Neural progenitor cell (in vitro differentiated cells): Measurements from ENCODE around the gene CXCL5. TPM values are rescaled to one million over a fixed set of nuclear protein-coding genes. Genes with fewer than 3 reads are reported as not detected.
A peak's percentile ranks its signal among the peaks of the same experiment; 100 is the strongest.
"Not testable (repeated sequence)": the region's sequence is repeated elsewhere in the genome, so short reads cannot be mapped to it uniquely, and the experiment has no call there.

Experiments used
- DNase-seq: peaks from one replicate; pipeline ENCODE4 v3.0.0-alpha.2; 2016; ENCODE audit warnings: low spot score
- H2AFZ ChIP-seq: fragments of 200-600 bp; sonication (generic); replicated peaks from 2 replicates; pipeline ENCODE4 v1.6.1; 2016; ENCODE audit warnings: antibody characterized with exemption
- H3F3A ChIP-seq: fragments of 200-600 bp; sonication (generic); 2 replicates; pipeline ENCODE4 v1.6.1; 2016; ENCODE audit warnings: antibody characterized with exemption, low read depth
- H3K27ac ChIP-seq: fragments of 200-600 bp; sonication (generic); 2 replicates; pipeline ENCODE4 v1.5.1; 2016; ENCODE audit warnings: mild to moderate bottlenecking
- H3K27me3 ChIP-seq: fragments of 200-600 bp; sonication (generic); 2 replicates; pipeline ENCODE4 v1.6.1; 2016; ENCODE audit warnings: mild to moderate bottlenecking, moderate library complexity
- H3K36me3 ChIP-seq: fragments of 200-600 bp; sonication (generic); 2 replicates; pipeline ENCODE4 v1.5.1; 2016
- H3K4me1 ChIP-seq: fragments of 200-600 bp; sonication (generic); 2 replicates; pipeline ENCODE4 v1.6.1; 2016; ENCODE audit warnings: mixed run types
- H3K4me2 ChIP-seq: fragments of 200-600 bp; sonication (generic); 2 replicates; pipeline ENCODE4 v1.6.1; 2016
- H3K4me3 ChIP-seq: fragments of 200-600 bp; sonication (generic); 2 replicates; pipeline ENCODE4 v1.5.1; 2016
- H3K79me2 ChIP-seq: fragments of 200-600 bp; sonication (generic); 2 replicates; pipeline ENCODE4 v1.6.1; 2016; ENCODE audit warnings: low read depth
- H3K9ac ChIP-seq: fragments of 200-600 bp; sonication (generic); 2 replicates; pipeline ENCODE4 v1.6.1; 2016
- H3K9me3 ChIP-seq: fragments of 200-600 bp; sonication (generic); 2 replicates; pipeline ENCODE4 v1.5.1; 2016; ENCODE audit warnings: low read depth
- H4K20me1 ChIP-seq: fragments of 200-600 bp; sonication (generic); 2 replicates; pipeline ENCODE4 v1.6.1; 2016; ENCODE audit warnings: low read depth
- H3K27ac Mint-ChIP-seq: 3 replicates; pipeline ENCODE4 v1.8.0; 2021; ENCODE audit warnings: mixed read lengths
- H3K27me3 Mint-ChIP-seq: 2 replicates; pipeline ENCODE4 v1.8.0; 2022; ENCODE audit warnings: low read depth, mild to moderate bottlenecking, inconsistent platforms, moderate library complexity, mixed read lengths; ENCODE audit not compliant: insufficient read depth
- H3K36me3 Mint-ChIP-seq: 3 replicates; pipeline ENCODE4 v1.8.0; 2021; ENCODE audit warnings: mixed read lengths
- H3K4me1 Mint-ChIP-seq: 3 replicates; pipeline ENCODE4 v1.8.0; 2021; ENCODE audit warnings: mixed read lengths
- H3K4me3 Mint-ChIP-seq: 3 replicates; pipeline ENCODE4 v1.8.0; 2021; ENCODE audit warnings: mild to moderate bottlenecking, moderate library complexity, mixed read lengths
- H3K9me3 Mint-ChIP-seq: 3 replicates; pipeline ENCODE4 v1.8.0; 2020; ENCODE audit warnings: mixed read lengths
- EZH2 ChIP-seq: fragments of 200-600 bp; sonication (generic); IDR thresholded peaks from 2 replicates; pipeline ENCODE4 v1.6.1; 2017; ENCODE audit warnings: antibody characterized with exemption, mild to moderate bottlenecking, moderate library complexity
- EZH2phosphoT487 ChIP-seq: fragments of 200-600 bp; sonication (generic); IDR thresholded peaks from 2 replicates; pipeline ENCODE4 v1.6.1; 2017; ENCODE audit warnings: antibody characterized with exemption
- total RNA-seq: library from RNA; depleted of rRNA; stranded (reverse); fragments of >200 nt; gene quantifications from 2 replicates; pipeline ENCODE4 v1.2.3, GENCODE V29; 2015; ENCODE audit warnings: low replicate concordance
- TF ChIP-seq, protein P1 (sequence below): fragments of 200-600 bp; sonication (generic); IDR thresholded peaks from 2 replicates; pipeline ENCODE4 v1.5.1; 2017; ENCODE audit warnings: antibody characterized with exemption, mild to moderate bottlenecking

The CXCL5 gene
- total RNA-seq, 1 donor from 2014 or later, result 0.15 TPM

DNA sequence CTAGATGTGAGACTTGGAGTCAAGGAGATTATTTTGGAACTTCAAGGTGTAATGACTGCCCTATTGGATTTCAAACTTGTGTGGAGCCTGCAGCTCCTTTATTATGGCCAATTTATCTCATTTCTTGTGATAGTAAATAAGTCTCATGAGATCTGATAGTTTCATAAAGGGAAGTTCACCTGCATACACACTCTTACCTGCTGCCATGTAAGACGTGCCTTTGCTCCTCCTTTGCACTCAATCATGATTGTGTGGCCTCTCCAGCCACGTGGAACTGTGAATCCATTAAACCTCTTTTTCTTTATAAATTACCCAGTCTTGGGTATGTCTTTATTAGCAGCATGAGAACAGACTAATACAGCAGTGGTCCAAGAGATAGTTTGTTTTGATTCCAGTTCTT is 35.8 kb downstream of the CXCL5 start:
- Mint-ChIP-seq H3K4me1 (no peaks in the 10 kb centered on the region), H3K36me3 (no peaks in the 10 kb centered on the region), H3K27ac (no peak overlapping the region), H3K27me3 (peaks cover 8% of the 10 kb centered on the region), H3K4me3 (no peak overlapping the region), H3K9me3 (peaks cover 28% of the 10 kb centered on the region)
- no peak for DNase-seq
- no peak overlapping the region for H3K4me3 ChIP-seq
- no peaks in the 10 kb centered on the region for H3K4me1 ChIP-seq
- H4K20me1 ChIP-seq, result no peaks in the 10 kb centered on the region
- no peak overlapping the region for H2AFZ ChIP-seq
- H3K27me3 ChIP-seq, result no peaks in the 10 kb centered on the region
- H3K9ac ChIP-seq, result no peak overlapping the region
- no peak for TF ChIP-seq EZH2
- no peak for TF ChIP-seq EZH2phosphoT487
- TF ChIP-seq, protein P1, sequence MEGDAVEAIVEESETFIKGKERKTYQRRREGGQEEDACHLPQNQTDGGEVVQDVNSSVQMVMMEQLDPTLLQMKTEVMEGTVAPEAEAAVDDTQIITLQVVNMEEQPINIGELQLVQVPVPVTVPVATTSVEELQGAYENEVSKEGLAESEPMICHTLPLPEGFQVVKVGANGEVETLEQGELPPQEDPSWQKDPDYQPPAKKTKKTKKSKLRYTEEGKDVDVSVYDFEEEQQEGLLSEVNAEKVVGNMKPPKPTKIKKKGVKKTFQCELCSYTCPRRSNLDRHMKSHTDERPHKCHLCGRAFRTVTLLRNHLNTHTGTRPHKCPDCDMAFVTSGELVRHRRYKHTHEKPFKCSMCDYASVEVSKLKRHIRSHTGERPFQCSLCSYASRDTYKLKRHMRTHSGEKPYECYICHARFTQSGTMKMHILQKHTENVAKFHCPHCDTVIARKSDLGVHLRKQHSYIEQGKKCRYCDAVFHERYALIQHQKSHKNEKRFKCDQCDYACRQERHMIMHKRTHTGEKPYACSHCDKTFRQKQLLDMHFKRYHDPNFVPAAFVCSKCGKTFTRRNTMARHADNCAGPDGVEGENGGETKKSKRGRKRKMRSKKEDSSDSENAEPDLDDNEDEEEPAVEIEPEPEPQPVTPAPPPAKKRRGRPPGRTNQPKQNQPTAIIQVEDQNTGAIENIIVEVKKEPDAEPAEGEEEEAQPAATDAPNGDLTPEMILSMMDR, result no peak
- no peaks in the 10 kb centered on the region for H3K36me3 ChIP-seq
- peaks cover 6% of the 10 kb centered on the region for H3K9me3 ChIP-seq
- H3K4me2 ChIP-seq, result no peak overlapping the region
- H3K79me2 ChIP-seq, result no peaks in the 10 kb centered on the region
- H3F3A ChIP-seq, result no peaks in the 10 kb centered on the region
- H3K27ac ChIP-seq, result no peak overlapping the region

DNA sequence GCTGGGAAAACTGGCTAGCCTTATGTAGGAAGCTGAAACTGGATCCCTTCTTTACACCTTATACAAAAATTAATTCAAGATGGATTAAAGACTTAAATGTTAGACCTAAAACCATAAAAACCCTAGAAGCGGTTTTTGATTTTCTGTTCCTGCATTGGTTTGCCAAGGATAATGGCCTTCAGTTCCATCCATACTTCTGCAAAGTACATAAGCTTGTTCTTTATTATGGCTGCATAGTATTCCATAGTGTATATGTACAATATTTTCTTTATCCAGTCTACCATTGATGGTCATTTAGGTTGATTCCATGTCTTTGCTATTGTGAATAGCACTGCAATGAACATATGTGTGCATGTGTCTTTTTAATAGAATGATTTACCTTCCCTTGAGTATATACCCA is 39.4 kb downstream of the CXCL5 start:
- not testable (repeated sequence) for H3K36me3 ChIP-seq, H4K20me1 ChIP-seq, H3K27me3 ChIP-seq, H3K4me1 Mint-ChIP-seq, H3K4me3 ChIP-seq, H3K9me3 ChIP-seq, H3K27ac Mint-ChIP-seq, H3K27me3 Mint-ChIP-seq, H3K4me2 ChIP-seq, H2AFZ ChIP-seq, H3K27ac ChIP-seq, H3F3A ChIP-seq, DNase-seq, H3K9ac ChIP-seq, H3K79me2 ChIP-seq, H3K4me3 Mint-ChIP-seq, H3K36me3 Mint-ChIP-seq, H3K4me1 ChIP-seq
- peaks cover 39% of the 10 kb centered on the region for H3K9me3 Mint-ChIP-seq

DNA sequence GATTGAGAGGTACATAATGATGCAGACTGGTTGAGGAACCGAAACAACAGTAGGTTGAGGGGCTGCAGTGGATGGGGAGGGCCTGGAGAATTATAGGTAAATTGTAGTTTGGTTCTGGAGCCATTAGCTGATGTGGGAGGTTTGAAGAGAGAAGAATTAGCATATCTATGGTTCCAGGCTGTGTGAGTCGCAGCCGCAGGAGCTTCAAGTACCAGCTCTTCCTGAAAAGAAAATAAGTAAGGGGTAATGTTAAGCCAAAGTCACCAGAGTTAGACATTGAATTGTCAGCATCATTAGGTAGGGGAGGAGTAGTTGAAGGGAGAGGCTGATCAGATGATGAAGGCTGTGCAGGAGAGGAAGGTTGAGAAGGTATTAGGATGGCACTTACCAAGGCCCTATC is 46.1 kb downstream of the CXCL5 start:
- Mint-ChIP-seq H3K4me1 (peaks cover 14% of the 10 kb centered on the region), H3K36me3 (no peaks in the 10 kb centered on the region), H3K4me3 (no peak overlapping the region), H3K27me3 (peaks cover 3% of the 10 kb centered on the region), H3K27ac (no peak overlapping the region), H3K9me3 (peaks cover 15% of the 10 kb centered on the region)
- Histone ChIP-seq H3K4me2 (peak overlapping the region; percentile 7), H3K4me1 (peaks cover 28% of the 10 kb centered on the region), H3K27ac (no peak overlapping the region), H2AFZ (no peak overlapping the region), H3K9ac (no peak overlapping the region), H4K20me1 (no peaks in the 10 kb centered on the region), H3K27me3 (peaks cover 11% of the 10 kb centered on the region), H3K36me3 (no peaks in the 10 kb centered on the region), H3K79me2 (no peaks in the 10 kb centered on the region), H3K4me3 (no peak overlapping the region), H3F3A (peaks cover 10% of the 10 kb centered on the region), H3K9me3 (no peaks in the 10 kb centered on the region)
- TF ChIP-seq, protein P1, result no peak
- TF ChIP-seq EZH2, result no peak
- no peak for TF ChIP-seq EZH2phosphoT487
- DNase-seq, result no peak

DNA sequence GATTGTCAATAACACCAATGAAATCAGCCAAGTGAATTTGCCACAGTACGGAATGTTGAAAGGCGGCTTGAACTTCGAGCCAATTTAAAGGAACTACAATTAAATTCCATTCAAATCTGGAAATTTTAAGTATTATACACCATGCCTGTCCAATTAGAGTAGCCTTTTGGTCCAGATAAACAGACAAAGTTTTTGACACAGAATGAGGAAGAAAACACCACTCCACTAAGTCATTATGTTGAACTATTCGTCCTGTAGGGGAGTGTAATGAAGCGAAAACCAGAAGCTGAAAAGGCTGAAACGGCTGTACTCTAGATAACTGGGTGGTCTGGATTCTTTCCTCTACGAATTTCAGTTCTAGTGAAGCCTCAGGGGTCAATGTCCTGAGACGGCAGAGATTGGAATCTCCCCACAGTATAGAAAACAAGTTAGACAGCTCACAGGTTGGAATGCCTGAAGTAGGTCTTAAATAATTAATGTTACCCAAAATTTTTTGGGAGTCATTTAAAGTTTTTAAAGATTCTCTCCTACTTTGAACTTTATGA is 48.0 kb downstream of the CXCL5 start:
- not testable (repeated sequence) for H3K27me3 Mint-ChIP-seq, H3K36me3 Mint-ChIP-seq

More for the DNA sequence above, 48.0 kb downstream of the CXCL5 start:
- DNase-seq, result peak; percentile 67
- not testable (repeated sequence) for H3K79me2 ChIP-seq, H3K9ac ChIP-seq, H2AFZ ChIP-seq, H3K4me3 Mint-ChIP-seq, H4K20me1 ChIP-seq, H3K27ac ChIP-seq, H3K9me3 Mint-ChIP-seq, H3K4me3 ChIP-seq, H3K9me3 ChIP-seq, H3K27ac Mint-ChIP-seq, H3K36me3 ChIP-seq
- peaks cover 14% of the 10 kb centered on the region for H3K4me1 Mint-ChIP-seq
- H3F3A ChIP-seq, result peaks cover 13% of the 10 kb centered on the region
- H3K4me2 ChIP-seq, result peak overlapping the region; percentile 5
- H3K4me1 ChIP-seq, result peaks cover 28% of the 10 kb centered on the region
- H3K27me3 ChIP-seq, result peaks cover 30% of the 10 kb centered on the region
